Pancreas (tissue), 10 donors: ENCODE results near the gene RIPOR2. TPM values are rescaled to one million over a fixed set of nuclear protein-coding genes. Genes with fewer than 3 reads are reported as not detected.

ENCODE experiments used
- ATAC-seq, 4 donors: fragments of 200-7000 bp; cut with Tn5 transposase; one replicate each; pipeline versions ENCODE4 v1.8.0 to v1.9.1; 2020; ENCODE audit warnings: mild to moderate bottlenecking in 4 of 4, moderate library complexity in 4 of 4
- DNase-seq, 6 donors: peaks; one replicate each; pipeline ENCODE4 v3.0.0-alpha.2; 2020
- FAIRE-seq: peaks from 2 replicates; lab custom pipeline; 2012; peaks lifted over from hg19 to GRCh38; lab: Jason Lieb, UNC
- H3K27ac ChIP-seq, 4 donors: fragments of 200-600 bp; sonication (generic); 1 replicate in 3 of 4; 2 replicates in 1 of 4; pipeline versions ENCODE4 v1.5.0 to v1.8.0; 2020
- H3K27me3 ChIP-seq, 4 donors: fragments of 200-600 bp; one replicate each; pipeline ENCODE4 v1.8.0; 2021
- H3K36me3 ChIP-seq, 3 donors: fragments of 200-600 bp; sonication (generic) in 1 of 3; one replicate each; pipeline versions ENCODE4 v1.5.0 to v1.8.0; 2020 to 2021
- H3K4me1 ChIP-seq, 3 donors: fragments of 200-600 bp; one replicate each; pipeline ENCODE4 v1.8.0; 2021
- H3K4me3 ChIP-seq, 4 donors: fragments of 200-600 bp; sonication (generic) in 2 of 4; one replicate each; pipeline versions ENCODE4 v1.5.0 to v1.8.0; 2020 to 2021
- H3K9me3 ChIP-seq, 4 donors: fragments of 200-600 bp; one replicate each; pipeline ENCODE4 v1.8.0; 2021
- CTCF ChIP-seq, 4 donors: fragments of 200-600 bp; sonication (generic) in 3 of 4; IDR thresholded peaks; one replicate each; pipeline versions ENCODE4 v1.5.0 to v1.8.0; 2021; ENCODE audit warnings: antibody characterized with exemption in 4 of 4
- WGBS, 2 donors: extraction: QIAGEN DNeasy Blood & Tissue Kit; methylation state at CpG; one replicate each; pipeline ENCODE4 v1.1.7; 2013; 5-methylcytosine and 5-hydroxymethylcytosine counted together
- intact Hi-C, 3 donors: fragments of 100-400 bp; cut with DNase I; formaldehyde crosslinking; loops; one replicate each; pipeline versions ENCODE4 v1.11.1 to v1.14.2; 2022
- polyA plus RNA-seq, 2 donors: library from polyadenylated mRNA; stranded (reverse); fragments of 200-250 nt; gene quantifications; one replicate each; pipeline ENCODE4 v1.2.3, GENCODE V29; 2013
- total RNA-seq, 6 donors: library from RNA; stranded (reverse); fragmentation: NEBNext Ultra II Directional in 4 of 6; extraction: Animal tissue kit (Norgen Biotek cat#: 25700) in 4 of 6; gene quantifications; one replicate each; pipeline versions ENCODE4 v1.2.1 to v1.2.4, GENCODE V29; 2021 to 2023
- donor health status: healthy with polysubstance abuse.
- donor health status: DM: no; HTN: no; CAD: no; lungs with moderate emphysema.
- donor health status: DM: no; HTN: no; CAD: no.
- donor health status: control.
- donor health status: control.
- donor health status: Bipolar disorder and iron deficiency.
- donor health status: DM: yes; HTN: yes; CAD: no.
- donor health status: DM: no; HTN: no; CAD: no.
- donor health status: DM: no; HTN: no; CAD: no.
- donor health status: DM: yes; HTN: yes; CAD: no.

Gene RIPOR2
- total and polyA plus RNA-seq, 8 donors = 0.28 to 3.7 (median 1.00) TPM

- no peak overlapping the region for H3K27ac ChIP-seq
- H3K36me3 ChIP-seq = no peaks in the 10 kb centered on the region
- no peak for TF ChIP-seq CTCF (IDR thresholded peaks at IDR 0.05)
- DNase-seq (no peak), FAIRE-seq (no peak), ATAC-seq (no peak)
- intact Hi-C loops = no loop called here
- WGBS, 2 donors = 83 to 86% methylated on average over 2 of the region's 2 CpGs
- H3K4me3 ChIP-seq = no peak overlapping the region
- no peaks in the 10 kb centered on the region for H3K4me1 ChIP-seq
- H3K9me3 ChIP-seq = no peaks in the 10 kb centered on the region
- H3K27me3 ChIP-seq = no peaks in the 10 kb centered on the region
Measured at GRCh38 chr6:24971067-24971466, 35.3 kb upstream of the RIPOR2 start.

- Histone ChIP-seq H3K4me1 (no peaks in the 10 kb centered on the region), H3K36me3 (no peaks in the 10 kb centered on the region), H3K27ac (no peak overlapping the region), H3K4me3 (no peak overlapping the region), H3K9me3 (no peaks in the 10 kb centered on the region), H3K27me3 (no peaks in the 10 kb centered on the region)
- no peak for FAIRE-seq
- intact Hi-C loops = no loop called here
- TF ChIP-seq CTCF (IDR thresholded peaks at IDR 0.05) = no peak
- ATAC-seq = peak in 1 of 4 donors; percentile 36
- no peak for DNase-seq
- WGBS, 2 donors = 64 to 73% methylated on average over 2 of the region's 2 CpGs
Measured at GRCh38 chr6:24969343-24969860, 33.6 kb upstream of the RIPOR2 start.

- no peak overlapping the region for H3K4me3 ChIP-seq
- intact Hi-C loops = no loop called here
- 91 to 93% methylated on average over 5 of the region's 5 CpGs for WGBS, 2 donors
- no peaks in the 10 kb centered on the region for H3K27me3 ChIP-seq
- H3K9me3 ChIP-seq = no peaks in the 10 kb centered on the region
- FAIRE-seq = no peak
- H3K36me3 ChIP-seq = no peaks in the 10 kb centered on the region
- TF ChIP-seq CTCF (IDR thresholded peaks at IDR 0.05) = no peak
- no peak overlapping the region for H3K27ac ChIP-seq
- ATAC-seq = no peak
- no peak for DNase-seq
- no peaks in the 10 kb centered on the region for H3K4me1 ChIP-seq
Measured at GRCh38 chr6:24968783-24969182, 33.0 kb upstream of the RIPOR2 start.

- TF ChIP-seq CTCF (IDR thresholded peaks at IDR 0.05) = no peak
- no peak overlapping the region for H3K4me3 ChIP-seq
- H3K27me3 ChIP-seq = no peaks in the 10 kb centered on the region
Measured at GRCh38 chr6:24967211-24967610, 31.5 kb upstream of the RIPOR2 start.

GRCh38 chr6:24966381-24966780 is 30.6 kb upstream of the RIPOR2 start:
- TF ChIP-seq CTCF (IDR thresholded peaks at IDR 0.05) = no peak
- Histone ChIP-seq H3K36me3 (no peaks in the 10 kb centered on the region), H3K4me1 (no peaks in the 10 kb centered on the region), H3K4me3 (no peak overlapping the region), H3K27ac (no peak overlapping the region), H3K27me3 (no peaks in the 10 kb centered on the region), H3K9me3 (no peaks in the 10 kb centered on the region)
- FAIRE-seq = no peak
- intact Hi-C loops = no loop called here
- 83 to 97% methylated on average over 4 of the region's 4 CpGs for WGBS, 2 donors
- no peak for ATAC-seq
- no peak for DNase-seq

More at GRCh38 chr6:24967211-24967610, 31.5 kb upstream of the RIPOR2 start:
- no peak for DNase-seq
- 33 to 38% methylated on average over 1 of the region's 1 CpG for WGBS, 2 donors
- Histone ChIP-seq H3K9me3 (no peaks in the 10 kb centered on the region), H3K4me1 (no peaks in the 10 kb centered on the region), H3K36me3 (no peaks in the 10 kb centered on the region), H3K27ac (no peak overlapping the region)
- intact Hi-C loops = no loop called here
- ATAC-seq = no peak
- no peak for FAIRE-seq
